ENCODE measurements around the gene ZMYND12.
A peak's percentile ranks its signal among the peaks of the same experiment; 100 is the strongest.

ZMYND12 gene

GRCh38 chr1:42392255-42392654, 63.6 kb downstream of the ZMYND12 start:
- DNase-seq (ENCODE audit: low read depth) = no peak

DNA sequence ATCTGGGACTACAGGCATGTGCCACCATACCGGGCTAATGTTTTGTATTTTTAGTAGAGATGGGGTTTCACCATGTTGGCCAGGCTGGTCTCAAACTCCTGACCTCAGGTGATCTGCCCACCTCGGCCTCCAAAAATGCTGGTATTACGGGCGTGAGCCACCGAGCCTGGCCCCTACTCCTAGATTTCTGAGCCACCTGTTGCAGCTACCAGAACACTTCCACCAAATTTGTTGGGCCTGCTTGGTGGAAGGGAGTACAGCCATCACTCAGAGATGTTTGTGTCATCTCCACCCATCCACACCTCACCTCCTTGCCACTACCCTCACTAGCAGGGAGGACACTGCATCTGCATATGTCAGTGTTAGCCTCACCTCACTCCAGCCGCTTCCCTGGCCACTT, 69.8 kb downstream of the ZMYND12 start:
- no peak for DNase-seq (ENCODE audit: low read depth)

DNA sequence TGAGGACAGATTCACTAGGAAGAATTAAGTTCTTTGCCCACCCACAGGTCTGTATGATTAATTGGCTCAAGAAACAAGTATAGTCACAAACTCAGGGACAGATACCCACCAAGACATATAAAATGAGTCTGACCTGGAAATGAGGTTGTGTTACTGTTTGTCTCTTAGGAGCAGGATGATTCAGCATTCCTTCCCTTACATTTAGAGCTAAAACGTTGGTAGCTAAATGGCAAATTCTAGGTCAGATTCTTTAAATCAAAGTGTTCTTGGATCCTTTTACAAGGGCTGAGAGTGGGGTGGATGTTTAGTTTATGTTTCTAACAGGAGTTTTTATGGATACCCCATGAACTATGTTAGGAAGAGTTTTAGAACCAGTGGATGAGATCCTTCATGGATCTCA, 70.5 kb downstream of the ZMYND12 start:
- peak; percentile 9 for DNase-seq (ENCODE audit: low read depth)

DNA sequence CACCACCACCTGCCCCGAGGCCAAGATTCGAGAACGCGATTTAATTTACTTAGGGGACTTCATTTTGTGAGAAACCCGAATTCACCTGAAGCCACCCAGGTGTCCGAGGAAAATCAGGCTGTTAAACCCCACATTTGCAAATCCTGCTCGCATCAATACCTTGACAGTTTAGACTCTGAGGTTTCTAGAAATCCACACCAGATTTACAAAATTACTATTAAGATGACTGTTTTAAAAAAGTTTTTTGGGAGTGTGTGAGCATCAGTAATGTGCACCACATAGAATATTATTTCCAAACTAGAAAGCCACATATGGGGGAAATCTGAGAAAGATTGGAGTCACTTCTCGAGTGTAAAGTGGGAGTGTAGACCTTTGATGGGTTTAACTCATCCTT, 74.5 kb downstream of the ZMYND12 start:
- no peak for DNase-seq (ENCODE audit: low read depth)

GRCh38 chr1:42380586-42381279, 75.1 kb downstream of the ZMYND12 start, which contains the start of gene RIMKLA:
TSS of gene RIMKLA (plus strand) at chr1:42380792. CDS start at chr1:42380935, 143 bp downstream.
- DNase-seq (ENCODE audit: low read depth) = peak; percentile 1
